NCI-H1930 (cell line): ENCODE results near the gene SLC25A26.

Experiments
- DNase-seq, 2 experiments: peaks; one replicate each; lab custom pipeline; 2025; lab: John Stamatoyannopoulos, UW

The SLC25A26 gene

GRCh38 chr3:66396888-66397287 is 176.1 kb downstream of the SLC25A26 start:
- DNase-seq, result no peak

GRCh38 chr3:66397745-66398144 is 176.9 kb downstream of the SLC25A26 start:
- no peak for DNase-seq

GRCh38 chr3:66398228-66399025 is 177.6 kb downstream of the SLC25A26 start:
- no peak for DNase-seq

- DNase-seq, result no peak
Observed at GRCh38 chr3:66399529-66400232, 178.9 kb downstream of the SLC25A26 start.

- no peak for DNase-seq
Observed at GRCh38 chr3:66400411-66401156, 179.8 kb downstream of the SLC25A26 start.

GRCh38 chr3:66401157-66401550 is 180.4 kb downstream of the SLC25A26 start:
- DNase-seq, result no peak

GRCh38 chr3:66401675-66402491 is 181.1 kb downstream of the SLC25A26 start:
- no peak for DNase-seq

GRCh38 chr3:66402596-66403290 is 181.9 kb downstream of the SLC25A26 start:
- DNase-seq, result no peak

- DNase-seq, result no peak
Observed at GRCh38 chr3:66403323-66403990, 182.7 kb downstream of the SLC25A26 start.

- DNase-seq, result no peak
Observed at GRCh38 chr3:66404197-66404596, 183.4 kb downstream of the SLC25A26 start.

GRCh38 chr3:66404903-66405700 is 184.3 kb downstream of the SLC25A26 start:
- DNase-seq, result no peak

GRCh38 chr3:66405701-66406091 is 184.9 kb downstream of the SLC25A26 start:
- DNase-seq, result no peak

GRCh38 chr3:66406163-66406562 is 185.4 kb downstream of the SLC25A26 start:
- DNase-seq, result no peak

GRCh38 chr3:66406831-66407610 is 186.2 kb downstream of the SLC25A26 start:
- no peak for DNase-seq

GRCh38 chr3:66407611-66408218 is 186.9 kb downstream of the SLC25A26 start:
- peak in 1 of 2 experiments; percentile 9 for DNase-seq

GRCh38 chr3:66409771-66410754 is 189.3 kb downstream of the SLC25A26 start:
- no peak for DNase-seq

GRCh38 chr3:66410976-66411375 is 190.2 kb downstream of the SLC25A26 start:
- DNase-seq, result no peak
